ENCODE results near the gene PPM1H.
"Not testable (repeated sequence)": the region's sequence is repeated elsewhere in the genome, so short reads cannot be mapped to it uniquely, and the experiment has no call there.

PPM1H gene

DNA sequence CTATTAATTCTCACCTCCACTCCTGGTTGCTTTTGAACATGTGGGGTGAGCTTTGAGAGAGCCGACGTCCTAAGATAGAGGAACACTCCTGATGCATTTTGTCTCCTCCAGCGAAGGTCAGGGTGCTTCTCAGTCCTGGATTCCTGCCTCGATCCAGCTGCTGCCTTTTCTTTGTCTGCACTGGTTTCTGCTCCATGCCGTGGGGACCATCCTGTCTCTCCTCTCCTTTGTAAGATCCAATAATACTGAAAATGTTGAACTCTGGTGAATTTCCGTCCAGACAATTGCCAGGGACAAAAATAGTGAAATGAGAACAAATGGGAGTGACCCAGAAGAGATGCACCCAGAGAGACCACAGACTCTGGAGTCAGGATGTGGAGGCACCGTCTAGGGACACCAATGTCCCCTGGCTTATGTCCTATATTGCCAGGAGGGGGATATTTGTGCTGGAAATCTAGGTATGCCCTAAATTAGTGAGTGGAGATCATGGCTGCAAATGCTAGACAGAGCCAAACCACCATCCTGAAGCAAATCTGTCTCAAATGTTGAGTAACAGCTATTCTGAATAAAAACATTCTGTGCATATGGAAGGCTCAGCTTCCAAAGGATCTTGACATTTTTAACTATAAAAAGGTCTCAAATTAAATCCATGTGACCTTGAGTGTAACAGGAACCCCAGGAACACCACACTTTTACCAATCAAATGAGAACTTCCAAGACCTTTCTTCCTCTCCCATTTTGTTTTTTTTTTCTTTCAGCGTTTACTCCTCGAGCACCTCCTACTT lies 170.9 kb downstream of the PPM1H start:
- H3K27ac ChIP-seq, result no peak overlapping the region
- no peaks in the 10 kb centered on the region for H3K4me1 ChIP-seq (ENCODE audit: control insufficient read depth in 1 of 2, insufficient read depth in 1 of 2, low read depth in 1 of 2, low read length in 1 of 2)
- TF ChIP-seq, protein P1, sequence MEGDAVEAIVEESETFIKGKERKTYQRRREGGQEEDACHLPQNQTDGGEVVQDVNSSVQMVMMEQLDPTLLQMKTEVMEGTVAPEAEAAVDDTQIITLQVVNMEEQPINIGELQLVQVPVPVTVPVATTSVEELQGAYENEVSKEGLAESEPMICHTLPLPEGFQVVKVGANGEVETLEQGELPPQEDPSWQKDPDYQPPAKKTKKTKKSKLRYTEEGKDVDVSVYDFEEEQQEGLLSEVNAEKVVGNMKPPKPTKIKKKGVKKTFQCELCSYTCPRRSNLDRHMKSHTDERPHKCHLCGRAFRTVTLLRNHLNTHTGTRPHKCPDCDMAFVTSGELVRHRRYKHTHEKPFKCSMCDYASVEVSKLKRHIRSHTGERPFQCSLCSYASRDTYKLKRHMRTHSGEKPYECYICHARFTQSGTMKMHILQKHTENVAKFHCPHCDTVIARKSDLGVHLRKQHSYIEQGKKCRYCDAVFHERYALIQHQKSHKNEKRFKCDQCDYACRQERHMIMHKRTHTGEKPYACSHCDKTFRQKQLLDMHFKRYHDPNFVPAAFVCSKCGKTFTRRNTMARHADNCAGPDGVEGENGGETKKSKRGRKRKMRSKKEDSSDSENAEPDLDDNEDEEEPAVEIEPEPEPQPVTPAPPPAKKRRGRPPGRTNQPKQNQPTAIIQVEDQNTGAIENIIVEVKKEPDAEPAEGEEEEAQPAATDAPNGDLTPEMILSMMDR (IDR thresholded peaks at IDR 0.05), result no peak
- no peaks in the 10 kb centered on the region for H3K27me3 ChIP-seq
- no peak overlapping the region for H3K4me3 ChIP-seq (ENCODE audit: low read depth in 1 of 2, low read length in 1 of 2)
- peaks cover 3% of the 10 kb centered on the region for H3K36me3 ChIP-seq
- H3K9me3 ChIP-seq, result no peaks in the 10 kb centered on the region

DNA sequence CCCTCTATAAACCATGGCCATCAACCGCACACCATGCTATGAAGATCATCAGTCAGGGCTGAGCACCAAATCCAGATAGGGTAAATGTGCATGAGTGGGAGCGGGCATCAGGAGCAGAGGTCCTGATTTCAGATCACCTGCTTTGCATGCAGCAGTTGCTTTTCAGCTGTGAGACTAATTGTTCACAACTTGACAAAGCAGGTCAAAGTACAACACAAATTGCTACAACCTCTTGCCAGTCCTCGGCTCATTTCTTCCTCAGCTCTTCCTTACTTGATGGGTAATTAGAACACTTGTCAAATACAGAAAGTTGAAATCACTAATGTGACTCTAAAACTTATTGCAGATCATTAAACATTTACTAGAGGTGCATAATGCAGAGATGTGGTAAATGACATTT lies 171.6 kb downstream of the PPM1H start:
- TF ChIP-seq, protein P1 (IDR thresholded peaks at IDR 0.05), result no peak
- H3K27ac ChIP-seq, result no peak overlapping the region
- H3K27me3 ChIP-seq, result no peaks in the 10 kb centered on the region
- no peaks in the 10 kb centered on the region for H3K4me1 ChIP-seq (ENCODE audit: control insufficient read depth in 1 of 2, insufficient read depth in 1 of 2, low read depth in 1 of 2, low read length in 1 of 2)
- H3K4me3 ChIP-seq (ENCODE audit: low read depth in 1 of 2, low read length in 1 of 2), result no peak overlapping the region
- peaks cover 3% of the 10 kb centered on the region for H3K36me3 ChIP-seq
- H3K9me3 ChIP-seq, result no peaks in the 10 kb centered on the region

DNA sequence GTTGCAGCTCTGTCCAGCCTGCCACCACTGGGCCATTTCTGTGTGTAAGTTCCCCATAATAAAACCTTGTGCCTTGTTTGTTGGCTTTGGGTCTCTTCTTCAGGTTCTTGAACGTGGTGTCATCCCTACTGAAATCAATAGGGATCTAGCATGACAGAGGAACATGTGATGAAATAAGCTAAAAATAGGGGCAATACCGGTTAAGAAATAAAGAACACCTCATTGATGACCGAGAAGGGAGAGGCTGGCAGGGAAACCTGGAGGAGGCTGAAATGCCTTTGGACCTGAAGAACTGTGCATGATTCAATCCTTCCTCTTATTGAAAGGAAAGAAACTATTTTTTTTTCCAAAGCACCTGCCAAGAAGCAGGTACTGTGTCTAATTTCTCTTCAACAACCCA lies 172.3 kb downstream of the PPM1H start:
- Histone ChIP-seq H3K4me1 (ENCODE audit: control insufficient read depth in 1 of 2, insufficient read depth in 1 of 2, low read depth in 1 of 2, low read length in 1 of 2) (no peaks in the 10 kb centered on the region), H3K9me3 (no peaks in the 10 kb centered on the region), H3K4me3 (ENCODE audit: low read depth in 1 of 2, low read length in 1 of 2) (no peak overlapping the region), H3K27me3 (no peaks in the 10 kb centered on the region), H3K27ac (no peak overlapping the region), H3K36me3 (peaks cover 3% of the 10 kb centered on the region)
- TF ChIP-seq, protein P1 (IDR thresholded peaks at IDR 0.05), result no peak

DNA sequence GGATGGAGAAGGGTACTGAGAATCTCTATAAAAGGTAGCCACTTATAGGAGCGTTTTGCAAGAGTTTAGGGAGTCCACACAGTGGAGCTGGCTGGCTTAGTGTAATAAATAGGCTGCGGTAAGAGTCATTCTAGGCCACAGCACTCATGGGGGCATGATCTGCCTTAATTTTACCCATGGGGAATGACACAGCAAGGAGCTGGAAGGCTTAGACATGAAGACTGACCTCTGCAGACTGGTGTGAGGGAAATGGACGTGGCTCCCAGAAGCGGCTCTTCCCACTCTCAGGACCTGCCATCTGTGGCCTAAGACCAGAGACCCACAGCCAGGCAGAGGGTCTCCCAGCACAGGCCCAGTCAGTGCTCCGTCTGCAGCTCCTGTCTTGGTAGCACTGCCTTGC lies 173.3 kb downstream of the PPM1H start:
- Histone ChIP-seq H3K27me3 (no peaks in the 10 kb centered on the region), H3K9me3 (no peaks in the 10 kb centered on the region), H3K4me3 (ENCODE audit: low read depth in 1 of 2, low read length in 1 of 2) (no peak overlapping the region), H3K4me1 (ENCODE audit: control insufficient read depth in 1 of 2, insufficient read depth in 1 of 2, low read depth in 1 of 2, low read length in 1 of 2) (no peaks in the 10 kb centered on the region), H3K27ac (no peak overlapping the region), H3K36me3 (peaks cover 3% of the 10 kb centered on the region)
- TF ChIP-seq, protein P1 (IDR thresholded peaks at IDR 0.05), result no peak

DNA sequence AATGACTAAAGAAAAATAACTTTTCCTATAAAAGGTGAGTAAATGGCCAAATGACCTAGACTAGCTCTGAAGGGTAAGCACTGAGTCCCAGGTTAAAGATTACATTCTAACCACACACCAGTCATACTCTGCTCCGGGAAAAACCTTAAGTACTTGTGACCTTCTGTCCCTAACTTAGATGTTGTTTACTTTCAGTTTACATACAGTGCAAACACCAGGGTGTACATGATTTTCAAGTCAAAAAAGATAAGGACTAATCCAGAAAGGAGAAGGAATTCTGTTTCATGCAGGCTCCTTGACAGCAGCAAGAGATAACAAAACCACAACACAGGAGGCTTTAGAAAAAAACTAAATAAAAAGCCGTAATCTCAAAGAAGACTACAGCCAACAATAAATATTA lies 174.2 kb downstream of the PPM1H start:
- Histone ChIP-seq H3K36me3 (peaks cover 3% of the 10 kb centered on the region), H3K27ac (no peak overlapping the region)
- TF ChIP-seq, protein P1 (IDR thresholded peaks at IDR 0.05), result no peak

DNA sequence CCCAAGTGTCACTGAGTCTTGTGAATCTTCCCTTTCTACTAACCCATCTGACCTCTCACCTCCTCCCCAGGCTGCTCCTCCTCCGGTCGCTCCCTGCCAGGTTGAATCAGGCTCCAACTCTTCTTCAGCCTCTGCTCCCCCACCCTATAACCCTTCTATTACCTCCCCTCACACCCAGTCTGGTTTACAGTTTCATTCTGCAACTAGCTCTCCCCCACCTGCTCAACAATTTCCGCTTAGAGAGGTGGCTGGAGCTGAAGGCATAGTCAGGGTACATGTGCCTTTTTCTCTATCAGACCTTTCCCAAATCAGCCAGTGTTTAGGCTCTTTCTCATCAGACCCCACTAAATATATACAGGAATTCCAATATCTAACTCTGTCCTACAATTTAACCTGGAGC lies 174.6 kb downstream of the PPM1H start:
- not testable (repeated sequence) for H3K27me3 ChIP-seq; H3K36me3 ChIP-seq; H3K4me3 ChIP-seq (ENCODE audit: low read depth in 1 of 2, low read length in 1 of 2); H3K9me3 ChIP-seq; H3K27ac ChIP-seq; H3K4me1 ChIP-seq (ENCODE audit: control insufficient read depth in 1 of 2, insufficient read depth in 1 of 2, low read depth in 1 of 2, low read length in 1 of 2)

More for the DNA sequence above, 174.2 kb downstream of the PPM1H start:
- no peaks in the 10 kb centered on the region for H3K27me3 ChIP-seq
- no peaks in the 10 kb centered on the region for H3K9me3 ChIP-seq
- no peaks in the 10 kb centered on the region for H3K4me1 ChIP-seq (ENCODE audit: control insufficient read depth in 1 of 2, insufficient read depth in 1 of 2, low read depth in 1 of 2, low read length in 1 of 2)
- H3K4me3 ChIP-seq (ENCODE audit: low read depth in 1 of 2, low read length in 1 of 2), result no peak overlapping the region
